Fibroblast of skin of scalp (primary cell): ENCODE data around the gene LBP.
"Not testable (repeated sequence)": the region's sequence is repeated elsewhere in the genome, so short reads cannot be mapped to it uniquely, and the experiment has no call there.

Experiments used
- DNase-seq: peaks from one replicate; pipeline ENCODE4 v3.0.0-alpha.2; 2013

The LBP gene

DNA sequence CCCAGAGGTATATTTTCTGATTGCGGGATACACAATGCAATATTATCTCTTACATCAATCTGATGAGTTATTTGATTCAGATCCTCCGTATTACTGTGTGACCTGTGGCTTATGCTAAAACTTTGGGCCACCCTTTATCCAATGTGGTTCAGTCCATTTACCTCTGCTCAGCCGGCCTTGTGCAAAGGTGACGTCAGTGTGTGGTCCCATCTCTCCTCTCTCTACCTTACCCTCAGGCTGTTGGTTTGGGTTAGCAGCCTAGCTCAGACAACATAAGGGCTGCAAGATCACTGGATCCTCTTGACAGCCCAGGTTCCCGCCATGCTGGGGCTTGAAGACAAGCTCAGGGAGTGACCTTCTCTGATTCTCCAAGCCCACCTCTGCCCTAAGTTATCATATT, 55.8 kb downstream of the LBP start:
- DNase-seq = no peak

GRCh38 chr20:38402816-38403215, 56.5 kb downstream of the LBP start:
- DNase-seq = no peak

GRCh38 chr20:38404016-38404415, 57.7 kb downstream of the LBP start:
- no peak for DNase-seq

DNA sequence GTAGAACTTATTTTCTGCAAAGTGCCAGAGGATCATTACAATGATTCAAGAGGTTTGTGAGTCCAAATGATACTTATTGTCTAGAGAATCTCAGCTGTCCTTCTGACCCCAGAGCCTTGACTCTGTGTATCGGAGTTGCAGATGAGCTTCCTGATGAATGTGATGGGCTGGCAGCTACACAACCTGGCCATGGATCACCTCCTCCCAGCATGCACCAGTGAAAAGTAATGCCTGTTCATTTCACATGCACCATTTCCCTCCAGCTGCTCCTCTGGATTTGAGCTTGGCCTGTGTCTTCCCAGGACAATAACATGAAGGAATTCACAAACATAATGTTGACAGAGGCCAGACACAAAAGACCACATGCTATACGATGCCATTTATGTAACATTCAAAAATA, 58.9 kb downstream of the LBP start:
- no peak for DNase-seq

- DNase-seq = no peak
Observed at GRCh38 chr20:38406476-38406875, 60.2 kb downstream of the LBP start.

GRCh38 chr20:38407321-38407720, 61.0 kb downstream of the LBP start:
- no peak for DNase-seq

GRCh38 chr20:38407822-38408221, 61.5 kb downstream of the LBP start:
- DNase-seq = not testable (repeated sequence)

DNA sequence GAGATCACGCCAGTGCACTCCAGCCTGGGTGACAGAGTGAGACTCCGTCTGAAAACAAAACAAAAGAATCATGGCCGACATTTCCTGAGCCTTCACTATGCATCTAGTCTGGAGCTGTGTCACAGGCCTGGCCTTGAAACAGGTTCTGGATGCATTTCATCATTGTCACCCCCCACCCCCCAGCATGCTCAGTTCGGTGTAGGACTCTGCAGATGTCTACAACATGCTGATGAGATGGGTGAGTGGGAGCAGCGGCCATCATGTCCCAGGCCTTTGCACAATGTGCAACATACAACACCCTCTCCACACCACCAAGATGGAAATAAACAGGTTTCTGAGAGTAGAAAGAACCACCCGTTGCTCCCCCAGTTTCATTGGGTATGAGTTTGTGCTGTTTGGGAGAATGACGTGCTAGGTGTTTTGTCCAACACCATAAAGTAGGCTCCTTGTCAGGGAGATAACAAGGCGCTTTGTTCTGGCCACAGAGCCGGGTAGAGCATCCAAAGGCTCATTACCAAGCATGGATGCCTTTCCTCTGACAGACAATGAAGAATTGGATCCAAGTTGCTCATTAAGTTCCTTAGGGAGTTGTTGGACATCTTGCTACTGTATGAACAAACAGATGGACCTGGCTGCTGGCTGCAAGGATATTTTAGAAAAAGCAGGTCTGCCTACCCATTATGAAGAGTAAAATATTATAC, 66.7 kb downstream of the LBP start:
- DNase-seq = peak; percentile 25

GRCh38 chr20:38414769-38415450, 68.6 kb downstream of the LBP start:
- DNase-seq = no peak

- no peak for DNase-seq
Observed at GRCh38 chr20:38418509-38419204, 72.4 kb downstream of the LBP start.

DNA sequence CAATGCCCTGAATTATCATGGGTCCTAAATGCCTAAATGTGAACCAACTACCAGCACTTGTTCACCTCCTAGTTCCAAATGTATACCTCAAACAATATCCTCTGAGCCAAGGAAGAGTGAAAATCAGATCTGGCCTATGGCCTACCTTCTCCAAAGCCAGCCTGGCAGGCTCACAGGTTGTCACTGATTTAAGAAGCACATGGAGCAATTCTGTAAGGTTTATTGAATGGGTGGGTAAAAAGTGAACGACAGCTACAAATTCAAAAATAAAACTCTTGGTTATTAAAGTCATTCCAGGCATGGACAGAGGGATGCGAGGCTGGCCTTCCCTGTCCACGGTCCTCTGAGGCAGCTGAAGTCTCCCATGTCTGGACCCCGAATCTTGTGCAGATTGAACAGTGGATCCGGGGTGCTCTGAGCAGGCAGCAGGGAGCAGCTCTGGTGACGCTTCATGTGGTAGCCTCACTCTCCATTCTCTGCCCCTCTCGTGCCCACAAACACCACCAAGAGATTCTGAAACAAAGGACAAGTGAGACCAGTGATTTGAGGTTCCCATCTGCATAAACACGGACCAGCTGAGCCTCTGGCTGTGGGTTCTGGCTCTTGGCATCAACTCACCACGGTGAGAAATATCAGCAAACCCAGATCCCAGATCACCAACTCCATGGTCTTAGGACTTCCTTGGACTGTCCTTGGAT, 74.3 kb downstream of the LBP start:
- no peak for DNase-seq

DNA sequence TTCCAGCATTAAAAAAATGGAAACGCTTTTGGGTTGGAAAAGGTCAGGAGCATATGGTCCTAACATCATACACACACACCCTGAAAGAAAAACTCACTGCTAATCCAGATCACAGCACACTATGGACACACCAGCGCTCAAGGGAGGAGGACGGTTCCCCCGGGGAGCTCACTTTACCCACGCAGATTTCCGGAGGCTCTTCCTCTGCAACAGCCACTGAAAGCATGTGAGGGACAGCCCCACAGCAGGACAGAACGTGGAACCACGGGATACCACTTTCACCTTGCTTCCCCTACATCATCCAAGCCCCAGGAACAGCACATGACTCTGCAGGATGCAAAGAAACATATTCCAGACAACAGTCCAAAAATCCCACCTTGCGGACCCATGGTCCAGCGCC, 75.6 kb downstream of the LBP start:
- no peak for DNase-seq

GRCh38 chr20:38423541-38423940, 77.3 kb downstream of the LBP start:
- no peak for DNase-seq

DNA sequence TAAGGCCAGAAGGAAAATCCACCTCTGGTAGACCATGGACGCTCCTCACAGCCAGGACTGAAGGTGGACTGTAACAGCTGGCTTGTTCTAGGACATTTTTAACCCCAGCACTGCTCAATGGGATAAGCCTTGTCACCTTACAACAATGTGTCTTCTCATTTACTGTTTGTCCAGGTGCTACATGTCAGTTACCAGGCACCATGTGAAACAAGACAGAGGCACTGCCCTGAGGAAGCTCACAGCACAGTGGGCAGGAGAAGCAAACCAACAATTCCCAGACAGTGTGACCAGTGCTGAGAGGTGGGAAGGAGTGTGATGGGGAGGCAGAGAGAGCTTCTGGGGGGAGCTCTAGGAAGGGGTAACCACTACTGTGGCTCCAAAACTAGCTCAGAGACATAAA, 78.1 kb downstream of the LBP start:
- no peak for DNase-seq

- DNase-seq = peak; percentile 91
Observed at GRCh38 chr20:38426006-38426897, 80.0 kb downstream of the LBP start.
